ENCODE measurements around the gene SRL.
"Not testable (repeated sequence)": the region's sequence is repeated elsewhere in the genome, so short reads cannot be mapped to it uniquely, and the experiment has no call there.

SRL gene

GRCh38 chr16:4257646-4258556, 16.0 kb upstream of the SRL start:
- Histone ChIP-seq H3F3A (ENCODE audit: low read depth) (no peaks in the 10 kb centered on the region), H3K27me3 (ENCODE audit: insufficient read depth, low read length, poor library complexity, severe bottlenecking) (no peaks in the 10 kb centered on the region), H3K79me2 (ENCODE audit: insufficient read depth, low read length) (no peaks in the 10 kb centered on the region), H3K9ac (ENCODE audit: low read depth, low read length, poor library complexity, severe bottlenecking) (no peak overlapping the region), H3K4me2 (ENCODE audit: low read depth, low read length, poor library complexity, severe bottlenecking) (no peak overlapping the region), H3K9me3 (ENCODE audit: insufficient read depth, low read depth, low read length) (no peaks in the 10 kb centered on the region), H3K4me1 (ENCODE audit: insufficient read depth, low read length, poor library complexity, severe bottlenecking) (no peaks in the 10 kb centered on the region), H3K9me2 (replicated peaks; ENCODE audit: low read depth, low read length) (no peaks in the 10 kb centered on the region), H3K4me3 (ENCODE audit: low read length, poor library complexity, severe bottlenecking) (no peak overlapping the region), H2AFZ (ENCODE audit: low read length) (no peak overlapping the region), H3K36me3 (ENCODE audit: insufficient read depth, low read length) (peaks cover 8% of the 10 kb centered on the region; the same call in 1 of the 2 replicates), H4K20me1 (ENCODE audit: insufficient read depth, low read length, poor library complexity, severe bottlenecking) (no peaks in the 10 kb centered on the region)
- TF ChIP-seq CTCF (conservative IDR thresholded peaks at IDR 0.05; ENCODE audit: low read length) (no peak), EZH2phosphoT487 (IDR thresholded peaks at IDR 0.05; ENCODE audit: borderline replicate concordance) (no peak)

GRCh38 chr16:4253394-4254150, 11.7 kb upstream of the SRL start:
- Histone ChIP-seq H3K9ac (ENCODE audit: low read depth, low read length, poor library complexity, severe bottlenecking) (peak overlapping the region; percentile 78), H3F3A (ENCODE audit: low read depth) (no peaks in the 10 kb centered on the region), H4K20me1 (ENCODE audit: insufficient read depth, low read length, poor library complexity, severe bottlenecking) (no peaks in the 10 kb centered on the region), H3K4me1 (ENCODE audit: insufficient read depth, low read length, poor library complexity, severe bottlenecking) (no peaks in the 10 kb centered on the region), H3K4me3 (ENCODE audit: low read length, poor library complexity, severe bottlenecking) (peak overlapping the region; percentile 82), H3K27me3 (ENCODE audit: insufficient read depth, low read length, poor library complexity, severe bottlenecking) (no peaks in the 10 kb centered on the region), H3K36me3 (ENCODE audit: insufficient read depth, low read length) (no peaks in the 10 kb centered on the region), H3K9me3 (ENCODE audit: insufficient read depth, low read depth, low read length) (no peaks in the 10 kb centered on the region), H3K79me2 (ENCODE audit: insufficient read depth, low read length) (no peaks in the 10 kb centered on the region), H3K4me2 (ENCODE audit: low read depth, low read length, poor library complexity, severe bottlenecking) (peak overlapping the region; percentile 58), H3K9me2 (replicated peaks; ENCODE audit: low read depth, low read length) (no peaks in the 10 kb centered on the region), H2AFZ (ENCODE audit: low read length) (peak overlapping the region; percentile 87)
- no peak for TF ChIP-seq EZH2phosphoT487 (IDR thresholded peaks at IDR 0.05; ENCODE audit: borderline replicate concordance)
- no peak for TF ChIP-seq CTCF (conservative IDR thresholded peaks at IDR 0.05; ENCODE audit: low read length)

GRCh38 chr16:4253012-4253393, 11.1 kb upstream of the SRL start:
- H3K9me2 ChIP-seq (replicated peaks; ENCODE audit: low read depth, low read length), result not testable (repeated sequence)

More at GRCh38 chr16:4253012-4253393, 11.1 kb upstream of the SRL start:
- Histone ChIP-seq H3K9ac (ENCODE audit: low read depth, low read length, poor library complexity, severe bottlenecking) (peak overlapping the region; percentile 78), H3K4me3 (ENCODE audit: low read length, poor library complexity, severe bottlenecking) (peak overlapping the region; percentile 82), H2AFZ (ENCODE audit: low read length) (peak overlapping the region; percentile 87), H3K4me2 (ENCODE audit: low read depth, low read length, poor library complexity, severe bottlenecking) (peak overlapping the region; percentile 58)
- H3K27me3 ChIP-seq (ENCODE audit: insufficient read depth, low read length, poor library complexity, severe bottlenecking); H4K20me1 ChIP-seq (ENCODE audit: insufficient read depth, low read length, poor library complexity, severe bottlenecking); H3K36me3 ChIP-seq (ENCODE audit: insufficient read depth, low read length); H3K79me2 ChIP-seq (ENCODE audit: insufficient read depth, low read length); H3F3A ChIP-seq (ENCODE audit: low read depth); H3K4me1 ChIP-seq (ENCODE audit: insufficient read depth, low read length, poor library complexity, severe bottlenecking); H3K9me3 ChIP-seq (ENCODE audit: insufficient read depth, low read depth, low read length): not testable (repeated sequence)
